Neural progenitor cell (in vitro differentiated cells): ENCODE results near the gene SUOX. TPM values are rescaled to one million over a fixed set of nuclear protein-coding genes. Genes with fewer than 3 reads are reported as not detected.

Source experiments
- DNase-seq: peaks from one replicate; pipeline ENCODE4 v3.0.0-alpha.2; 2016; ENCODE audit warnings: low spot score
- H2AFZ ChIP-seq: fragments of 200-600 bp; sonication (generic); replicated peaks from 2 replicates; pipeline ENCODE4 v1.6.1; 2016; ENCODE audit warnings: antibody characterized with exemption
- H3F3A ChIP-seq: fragments of 200-600 bp; sonication (generic); 2 replicates; pipeline ENCODE4 v1.6.1; 2016; ENCODE audit warnings: antibody characterized with exemption, low read depth
- H3K27ac ChIP-seq: fragments of 200-600 bp; sonication (generic); 2 replicates; pipeline ENCODE4 v1.5.1; 2016; ENCODE audit warnings: mild to moderate bottlenecking
- H3K27me3 ChIP-seq: fragments of 200-600 bp; sonication (generic); 2 replicates; pipeline ENCODE4 v1.6.1; 2016; ENCODE audit warnings: mild to moderate bottlenecking, moderate library complexity
- H3K36me3 ChIP-seq: fragments of 200-600 bp; sonication (generic); 2 replicates; pipeline ENCODE4 v1.5.1; 2016
- H3K4me1 ChIP-seq: fragments of 200-600 bp; sonication (generic); 2 replicates; pipeline ENCODE4 v1.6.1; 2016; ENCODE audit warnings: mixed run types
- H3K4me2 ChIP-seq: fragments of 200-600 bp; sonication (generic); 2 replicates; pipeline ENCODE4 v1.6.1; 2016
- H3K4me3 ChIP-seq: fragments of 200-600 bp; sonication (generic); 2 replicates; pipeline ENCODE4 v1.5.1; 2016
- H3K79me2 ChIP-seq: fragments of 200-600 bp; sonication (generic); 2 replicates; pipeline ENCODE4 v1.6.1; 2016; ENCODE audit warnings: low read depth
- H3K9ac ChIP-seq: fragments of 200-600 bp; sonication (generic); 2 replicates; pipeline ENCODE4 v1.6.1; 2016
- H3K9me3 ChIP-seq: fragments of 200-600 bp; sonication (generic); 2 replicates; pipeline ENCODE4 v1.5.1; 2016; ENCODE audit warnings: low read depth
- H4K20me1 ChIP-seq: fragments of 200-600 bp; sonication (generic); 2 replicates; pipeline ENCODE4 v1.6.1; 2016; ENCODE audit warnings: low read depth
- H3K27ac Mint-ChIP-seq: 3 replicates; pipeline ENCODE4 v1.8.0; 2021; ENCODE audit warnings: mixed read lengths
- H3K27me3 Mint-ChIP-seq: 2 replicates; pipeline ENCODE4 v1.8.0; 2022; ENCODE audit warnings: low read depth, mild to moderate bottlenecking, inconsistent platforms, moderate library complexity, mixed read lengths; ENCODE audit not compliant: insufficient read depth
- H3K36me3 Mint-ChIP-seq: 3 replicates; pipeline ENCODE4 v1.8.0; 2021; ENCODE audit warnings: mixed read lengths
- H3K4me1 Mint-ChIP-seq: 3 replicates; pipeline ENCODE4 v1.8.0; 2021; ENCODE audit warnings: mixed read lengths
- H3K4me3 Mint-ChIP-seq: 3 replicates; pipeline ENCODE4 v1.8.0; 2021; ENCODE audit warnings: mild to moderate bottlenecking, moderate library complexity, mixed read lengths
- H3K9me3 Mint-ChIP-seq: 3 replicates; pipeline ENCODE4 v1.8.0; 2020; ENCODE audit warnings: mixed read lengths
- CTCF ChIP-seq: fragments of 200-600 bp; sonication (generic); IDR thresholded peaks from 2 replicates; pipeline ENCODE4 v1.5.1; 2017; ENCODE audit warnings: antibody characterized with exemption, mild to moderate bottlenecking
- EZH2 ChIP-seq: fragments of 200-600 bp; sonication (generic); IDR thresholded peaks from 2 replicates; pipeline ENCODE4 v1.6.1; 2017; ENCODE audit warnings: antibody characterized with exemption, mild to moderate bottlenecking, moderate library complexity
- EZH2phosphoT487 ChIP-seq: fragments of 200-600 bp; sonication (generic); IDR thresholded peaks from 2 replicates; pipeline ENCODE4 v1.6.1; 2017; ENCODE audit warnings: antibody characterized with exemption
- total RNA-seq: library from RNA; depleted of rRNA; stranded (reverse); fragments of >200 nt; gene quantifications from 2 replicates; pipeline ENCODE4 v1.2.3, GENCODE V29; 2015; ENCODE audit warnings: low replicate concordance

Gene SUOX
- total RNA-seq, 1 donor from 2014 or later: 17.5 TPM

- H4K20me1 ChIP-seq: peaks cover 7% of the 10 kb centered on the region
- H3K27ac ChIP-seq: no peak overlapping the region
- H2AFZ ChIP-seq: no peak overlapping the region
- no peak overlapping the region for H3K27ac Mint-ChIP-seq
- H3K79me2 ChIP-seq: peaks cover 13% of the 10 kb centered on the region
- no peak for TF ChIP-seq EZH2
- TF ChIP-seq CTCF: no peak
- H3K9ac ChIP-seq: no peak overlapping the region
- no peaks in the 10 kb centered on the region for H3K9me3 Mint-ChIP-seq
- H3K36me3 ChIP-seq: no peaks in the 10 kb centered on the region
- H3K4me3 Mint-ChIP-seq: no peak overlapping the region
- H3K4me2 ChIP-seq: no peak overlapping the region
- peaks cover 10% of the 10 kb centered on the region for H3K4me1 ChIP-seq
- H3F3A ChIP-seq: peaks cover 24% of the 10 kb centered on the region
- H3K4me3 ChIP-seq: no peak overlapping the region
- no peaks in the 10 kb centered on the region for H3K9me3 ChIP-seq
- peaks cover 11% of the 10 kb centered on the region for H3K27me3 Mint-ChIP-seq
- peaks cover 26% of the 10 kb centered on the region for H3K36me3 Mint-ChIP-seq
- H3K4me1 Mint-ChIP-seq: peaks cover 19% of the 10 kb centered on the region
- DNase-seq: no peak
- H3K27me3 ChIP-seq: no peaks in the 10 kb centered on the region
These were observed 41.1 kb downstream of the SUOX start for GRCh38 chr12:56038022-56038655.

GRCh38 chr12:56040151-56040550 lies 43.1 kb downstream of the SUOX start:
- Histone ChIP-seq H3K9ac (no peak overlapping the region), H3K27ac (no peak overlapping the region), H3F3A (peaks cover 44% of the 10 kb centered on the region), H3K27me3 (no peaks in the 10 kb centered on the region), H4K20me1 (peaks cover 10% of the 10 kb centered on the region), H3K4me2 (no peak overlapping the region), H3K4me1 (peaks cover 14% of the 10 kb centered on the region), H3K9me3 (no peaks in the 10 kb centered on the region), H3K36me3 (peaks cover 8% of the 10 kb centered on the region), H2AFZ (no peak overlapping the region), H3K79me2 (peaks cover 23% of the 10 kb centered on the region), H3K4me3 (no peak overlapping the region)
- H3K9me3 Mint-ChIP-seq: no peaks in the 10 kb centered on the region
- no peak for DNase-seq
- H3K4me1 Mint-ChIP-seq: peaks cover 22% of the 10 kb centered on the region
- H3K4me3 Mint-ChIP-seq: no peak overlapping the region
- H3K27me3 Mint-ChIP-seq: peaks cover 7% of the 10 kb centered on the region
- no peak overlapping the region for H3K27ac Mint-ChIP-seq
- H3K36me3 Mint-ChIP-seq: peaks cover 25% of the 10 kb centered on the region
- TF ChIP-seq EZH2phosphoT487 (no peak), CTCF (no peak), EZH2 (no peak)

- Mint-ChIP-seq H3K36me3 (peaks cover 17% of the 10 kb centered on the region), H3K9me3 (no peaks in the 10 kb centered on the region), H3K27me3 (peaks cover 7% of the 10 kb centered on the region), H3K4me1 (peaks cover 22% of the 10 kb centered on the region), H3K4me3 (peak overlapping the region; percentile 100), H3K27ac (peak overlapping the region; percentile 78)
- Histone ChIP-seq H3K36me3 (peaks cover 8% of the 10 kb centered on the region), H2AFZ (peak overlapping the region; percentile 71), H3K9me3 (no peaks in the 10 kb centered on the region), H3K4me2 (peak overlapping the region; percentile 78), H3K79me2 (peaks cover 23% of the 10 kb centered on the region), H3K27ac (peak overlapping the region; percentile 59), H4K20me1 (peaks cover 10% of the 10 kb centered on the region), H3K9ac (no peak overlapping the region), H3K4me3 (peak overlapping the region; percentile 45), H3F3A (peaks cover 53% of the 10 kb centered on the region), H3K27me3 (no peaks in the 10 kb centered on the region), H3K4me1 (peaks cover 14% of the 10 kb centered on the region)
- TF ChIP-seq EZH2phosphoT487 (no peak), EZH2 (no peak), CTCF (no peak)
- DNase-seq: no peak
These were observed 44.0 kb downstream of the SUOX start for GRCh38 chr12:56040963-56041551.
